Ramos (cell line): ENCODE data around the gene ARIH1.
"Not testable (repeated sequence)": the region's sequence is repeated elsewhere in the genome, so short reads cannot be mapped to it uniquely, and the experiment has no call there.

Source experiments
- in situ Hi-C: fragments of 300-500 bp; cut with MboI; formaldehyde crosslinking; loops from one replicate; pipeline ENCODE4 v1.14.3; 2022; ENCODE audit warnings: low sequenced_read_pairs; ENCODE audit not compliant: unreplicated experiment

Gene ARIH1

DNA sequence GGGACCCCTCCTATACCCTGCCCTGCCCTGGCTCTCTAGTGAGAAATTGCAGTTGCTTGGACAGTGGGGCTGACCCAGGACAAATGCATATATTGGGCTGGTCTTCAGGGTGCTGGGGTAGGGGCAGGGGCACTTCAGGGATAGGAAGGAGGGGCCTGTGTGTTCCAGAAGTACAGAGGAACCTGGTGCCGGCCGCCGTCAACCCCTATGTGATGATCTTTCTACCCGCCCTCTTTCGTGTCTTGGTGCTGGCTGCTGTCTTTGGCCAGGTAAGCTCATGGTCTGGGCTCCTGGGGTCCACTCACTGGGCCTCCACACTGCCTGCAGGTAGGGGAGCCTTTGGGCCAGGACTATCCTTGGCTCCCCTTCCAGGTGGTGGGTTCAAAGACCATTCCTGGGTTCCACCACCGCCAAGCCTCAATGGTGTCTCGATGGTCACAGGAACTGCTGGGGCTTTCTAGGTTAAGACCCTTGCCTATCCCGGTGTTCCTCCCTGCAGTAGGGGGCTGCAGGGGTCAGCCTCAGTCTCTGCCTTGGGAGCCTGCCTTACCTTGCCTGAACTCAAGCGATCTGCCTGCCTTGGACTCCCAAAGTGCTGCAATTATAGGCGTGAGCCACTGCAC is 174.6 kb downstream of the ARIH1 start:
- in situ Hi-C loops, result not testable (repeated sequence)
